GM21367 (cell line): Measurements from ENCODE around the gene UST.
"Not testable (repeated sequence)": the region's sequence is repeated elsewhere in the genome, so short reads cannot be mapped to it uniquely, and the experiment has no call there.

Experiments
- ATAC-seq: cut with Tn5 transposase; IDR thresholded peaks from one replicate; pipeline ENCODE4 v1.9.1; 2021; ENCODE audit not compliant: unreplicated experiment

UST gene

GRCh38 chr6:148999929-149000468, 253.2 kb downstream of the UST start:
- ATAC-seq = no peak

- ATAC-seq = no peak
Measured at GRCh38 chr6:149001422-149001821, 254.6 kb downstream of the UST start.

GRCh38 chr6:149003560-149003959, 256.7 kb downstream of the UST start:
- ATAC-seq = no peak

- no peak for ATAC-seq
Measured at GRCh38 chr6:149004664-149005063, 257.8 kb downstream of the UST start.

- not testable (repeated sequence) for ATAC-seq
Measured at GRCh38 chr6:149006236-149006635, 259.4 kb downstream of the UST start.

- ATAC-seq = no peak
Measured at GRCh38 chr6:149006671-149007070, 259.8 kb downstream of the UST start.

- no peak for ATAC-seq
Measured at GRCh38 chr6:149007846-149008245, 261.0 kb downstream of the UST start.

- no peak for ATAC-seq
Measured at GRCh38 chr6:149008741-149009140, 261.9 kb downstream of the UST start.

- no peak for ATAC-seq
Measured at GRCh38 chr6:149012040-149012545, 265.3 kb downstream of the UST start.

- ATAC-seq = no peak
Measured at GRCh38 chr6:149013586-149014344, 266.9 kb downstream of the UST start.

GRCh38 chr6:149014631-149015534, 268.1 kb downstream of the UST start:
- ATAC-seq = no peak

GRCh38 chr6:149015535-149016525, 269.0 kb downstream of the UST start:
- ATAC-seq = no peak

GRCh38 chr6:149016716-149017115, 269.9 kb downstream of the UST start:
- no peak for ATAC-seq

- no peak for ATAC-seq
Measured at GRCh38 chr6:149020319-149020718, 273.5 kb downstream of the UST start.

GRCh38 chr6:149024361-149024760, 277.5 kb downstream of the UST start:
- no peak for ATAC-seq

GRCh38 chr6:149025061-149025460, 278.2 kb downstream of the UST start:
- no peak for ATAC-seq

GRCh38 chr6:149026530-149026942, 279.7 kb downstream of the UST start:
- ATAC-seq = no peak

GRCh38 chr6:149027484-149027883, 280.7 kb downstream of the UST start:
- ATAC-seq = no peak

- no peak for ATAC-seq
Measured at GRCh38 chr6:149028767-149029405, 282.1 kb downstream of the UST start.
